CD4-positive, alpha-beta T cell treated with Interleukin-4 for 1 hour (primary cell): ENCODE measurements around the gene KLF13.

Source experiments
- DNase-seq, 2 donors: peaks; one replicate each; pipeline ENCODE4 v3.0.0-alpha.2; 2020 to 2022

KLF13 gene

GRCh38 chr15:31300981-31301672, 25.5 kb upstream of the KLF13 start:
- DNase-seq, result no peak

DNA sequence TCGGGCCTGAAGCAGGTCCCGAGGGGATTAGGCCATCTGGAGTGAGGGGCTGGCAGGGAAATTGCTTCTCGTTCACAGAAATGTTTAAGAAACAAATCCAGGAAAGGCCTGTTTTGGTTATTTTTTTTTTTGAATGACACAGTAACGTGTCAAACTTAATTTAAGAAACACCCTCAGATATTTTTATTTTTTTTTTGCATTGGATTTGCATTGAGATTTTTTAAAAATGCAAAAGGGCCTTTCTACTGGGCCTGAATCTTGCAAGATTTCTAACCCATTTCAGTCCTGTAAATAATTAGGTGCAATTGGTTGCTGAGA, 25.0 kb upstream of the KLF13 start:
- no peak for DNase-seq

DNA sequence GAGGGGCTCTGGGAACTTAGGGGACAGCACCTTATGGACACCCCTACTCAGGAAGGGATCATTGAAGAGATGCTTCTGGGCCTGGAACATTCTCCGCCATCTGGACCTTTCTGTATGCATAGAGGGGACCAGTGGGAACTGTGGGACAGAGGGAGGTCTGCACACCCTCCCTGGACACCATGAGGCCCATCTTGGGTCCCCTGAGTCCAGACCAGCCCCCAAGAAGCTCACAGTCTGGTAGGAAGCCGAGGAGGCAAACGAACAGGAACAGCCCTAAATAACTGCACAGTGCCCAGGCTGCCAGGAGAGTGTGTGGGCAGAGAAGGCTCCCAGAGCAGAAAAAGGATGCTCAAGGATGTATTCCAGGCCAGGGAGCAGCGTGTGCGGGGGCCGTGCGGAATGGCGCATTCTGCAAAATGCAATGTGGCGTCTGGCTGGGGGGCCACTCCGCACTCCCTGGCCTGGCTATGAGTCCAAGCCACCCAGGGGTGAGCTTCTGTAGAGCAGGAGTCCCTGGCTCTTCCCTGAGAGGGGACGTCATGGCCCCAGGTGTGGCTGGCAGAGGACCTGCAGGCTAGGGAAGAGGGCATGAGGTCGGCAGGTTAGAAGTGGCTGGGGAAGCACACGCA, 24.5 kb upstream of the KLF13 start:
- DNase-seq, result no peak

DNA sequence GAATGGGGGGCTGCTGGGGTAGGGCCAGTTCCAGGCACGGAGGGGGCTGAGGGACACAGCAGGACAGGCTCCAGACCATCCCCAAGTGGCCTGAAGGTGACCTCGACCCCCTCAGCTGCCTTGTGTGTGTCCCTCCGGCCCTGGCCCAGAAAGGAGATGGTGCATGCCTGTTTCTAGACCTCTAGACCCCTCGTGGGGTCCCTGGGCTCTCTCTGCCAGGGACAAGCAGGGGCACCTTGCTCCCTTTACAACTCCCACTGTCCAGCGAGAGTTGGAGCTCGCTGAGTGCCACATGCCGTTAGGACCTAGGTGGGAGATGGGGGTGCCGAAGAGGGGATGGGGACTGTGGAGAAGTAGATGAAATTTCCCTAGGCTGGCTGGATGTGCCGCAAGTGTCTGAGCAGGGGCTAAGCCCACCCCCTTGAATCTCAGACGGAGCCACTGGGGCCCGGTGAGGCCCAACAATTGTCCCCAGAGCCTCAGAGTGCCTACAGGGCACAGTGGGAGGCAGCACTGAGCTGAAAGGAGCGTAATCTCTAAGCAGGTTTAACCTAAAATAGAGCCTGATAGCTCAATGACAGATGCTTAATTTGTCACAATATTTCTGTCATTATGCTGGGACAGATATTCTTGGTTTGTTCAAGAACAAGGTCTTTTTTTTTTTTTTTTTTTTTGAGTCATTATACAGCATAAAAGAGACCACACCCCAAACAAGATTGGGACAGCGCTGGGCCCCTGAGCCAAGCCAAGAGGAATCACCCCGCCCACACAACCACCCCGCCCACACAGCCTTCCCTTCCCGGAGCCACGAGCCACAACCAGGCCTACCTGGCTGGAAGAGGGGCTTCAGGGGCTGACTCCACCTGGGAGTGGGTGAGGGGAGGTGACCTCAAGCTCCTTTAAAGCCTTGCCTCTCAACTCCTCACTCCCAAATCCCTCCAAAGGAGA, 23.6 kb upstream of the KLF13 start:
- peak; percentile 29 to 33 for DNase-seq

DNA sequence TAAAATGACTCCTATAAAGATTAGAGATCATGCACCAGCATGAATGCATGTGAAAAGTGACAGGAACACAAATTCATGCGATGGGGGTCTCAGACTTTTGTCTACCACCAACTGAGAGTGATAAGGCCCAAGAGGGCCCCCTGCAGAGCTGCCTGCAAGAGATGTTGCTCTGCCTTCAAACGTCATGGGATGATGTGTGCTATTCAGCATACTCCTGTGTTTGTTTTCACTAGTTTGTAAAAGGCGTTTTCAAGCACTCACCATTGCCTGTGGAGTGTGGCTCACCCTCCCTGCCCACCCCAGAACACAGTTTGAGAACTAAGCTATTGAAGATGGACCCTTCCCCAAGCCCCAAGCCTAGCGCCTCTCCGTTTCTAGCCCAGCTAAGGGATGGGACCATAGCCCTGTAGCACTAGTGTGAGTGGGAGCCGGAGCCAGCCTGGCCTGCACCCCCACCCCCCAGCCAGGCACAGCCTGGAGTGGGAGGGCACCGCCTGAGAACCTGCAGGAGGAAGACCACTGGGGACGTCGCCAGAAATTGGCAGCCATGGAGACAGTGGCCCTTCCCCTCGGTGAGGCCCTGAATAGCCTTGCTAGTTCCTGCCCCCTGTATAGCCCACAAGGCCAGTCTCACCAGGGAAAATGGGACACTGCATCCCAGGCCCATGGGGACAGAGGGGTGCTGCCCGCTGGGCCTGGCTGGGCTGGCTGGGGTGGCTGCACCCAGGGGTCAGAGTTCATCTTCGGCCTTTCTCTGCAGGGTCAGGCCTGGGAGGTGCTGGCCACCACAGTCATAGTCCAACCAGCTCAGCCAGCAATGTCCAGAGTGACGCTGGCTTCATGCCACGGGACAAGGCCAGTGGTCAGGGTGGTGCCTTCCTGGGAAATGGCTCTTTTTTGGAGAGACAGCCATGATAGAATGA, 22.6 kb upstream of the KLF13 start:
- no peak for DNase-seq

DNA sequence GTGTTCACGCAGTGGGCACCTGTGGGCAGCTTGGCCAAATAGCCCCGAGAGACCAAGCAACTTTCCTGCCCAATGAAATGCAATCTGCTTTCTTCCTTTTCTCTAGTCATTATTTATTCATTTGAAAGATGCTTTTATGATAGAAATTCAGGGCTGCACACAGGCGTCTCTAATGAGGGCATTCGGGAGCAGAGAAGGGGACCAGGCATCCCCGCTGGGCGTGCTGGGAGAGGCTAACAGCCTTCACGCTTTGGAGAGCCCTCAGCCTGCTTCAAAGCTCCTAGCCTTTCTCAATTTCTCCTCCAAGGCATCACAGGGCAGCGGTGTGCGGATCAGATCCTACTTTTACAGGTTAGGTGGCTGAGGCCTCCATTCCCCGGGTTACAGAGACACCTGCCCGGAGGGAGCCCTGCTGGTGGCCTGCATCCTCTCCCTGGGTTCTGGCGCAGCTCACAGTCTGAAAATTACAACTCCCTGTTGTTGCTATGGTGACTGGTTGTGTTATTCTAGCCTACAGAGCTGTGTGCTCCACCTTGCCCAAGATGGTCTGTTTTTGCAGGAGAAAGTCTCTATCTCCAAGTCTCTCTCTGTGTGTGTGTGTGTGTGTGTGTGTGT, 21.8 kb upstream of the KLF13 start:
- peak in 1 of 2 donors; percentile 22 for DNase-seq

- DNase-seq, result no peak
Measured at GRCh38 chr15:31305375-31305774, 21.3 kb upstream of the KLF13 start.

GRCh38 chr15:31305796-31306425, 20.7 kb upstream of the KLF13 start:
- DNase-seq, result no peak

GRCh38 chr15:31306426-31307269, 20.0 kb upstream of the KLF13 start:
- DNase-seq, result no peak

DNA sequence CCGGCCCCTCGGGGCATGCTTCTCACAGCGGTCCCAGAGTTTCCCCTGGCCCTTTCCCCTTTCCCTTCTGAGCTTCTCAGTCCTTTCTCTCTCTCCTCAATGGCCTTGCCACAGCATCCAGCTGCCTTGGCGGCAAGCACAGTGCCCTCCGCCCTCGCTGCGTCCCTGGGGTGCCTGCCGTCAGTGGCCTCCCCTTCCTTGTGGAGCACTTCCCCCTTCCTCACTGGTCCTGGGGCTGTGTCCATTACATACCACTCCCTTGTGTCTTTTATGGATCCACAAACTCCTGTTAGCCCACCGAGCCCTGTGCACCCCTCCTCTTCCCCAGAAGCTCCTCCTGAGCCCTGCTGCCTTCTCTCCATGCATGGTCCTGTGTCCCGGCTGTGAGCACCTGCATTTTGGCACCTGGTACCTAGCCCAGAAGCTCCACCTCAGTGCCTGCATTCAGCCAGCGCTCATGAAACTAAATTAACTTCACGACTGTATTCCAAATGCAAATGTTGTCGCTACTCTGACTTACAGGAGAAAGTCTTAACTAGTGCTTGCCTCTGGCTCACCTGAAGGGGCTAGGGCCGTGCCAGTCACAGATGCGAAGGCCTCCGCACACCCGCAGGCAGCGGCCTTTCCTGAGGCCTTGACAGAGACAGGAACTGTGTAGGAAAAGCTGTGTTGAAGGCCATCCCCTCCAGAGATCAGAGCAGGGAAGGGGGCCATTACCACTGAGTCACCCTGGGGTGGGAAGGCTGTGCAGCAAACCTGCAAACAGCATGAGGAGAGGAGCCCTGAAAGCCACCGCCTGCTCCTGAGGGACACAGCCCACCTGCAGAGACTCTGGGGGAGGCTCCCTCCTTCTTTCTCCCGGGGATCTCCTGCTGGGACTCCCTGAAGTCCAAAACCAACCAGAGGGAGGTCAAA, 19.1 kb upstream of the KLF13 start:
- DNase-seq, result no peak

DNA sequence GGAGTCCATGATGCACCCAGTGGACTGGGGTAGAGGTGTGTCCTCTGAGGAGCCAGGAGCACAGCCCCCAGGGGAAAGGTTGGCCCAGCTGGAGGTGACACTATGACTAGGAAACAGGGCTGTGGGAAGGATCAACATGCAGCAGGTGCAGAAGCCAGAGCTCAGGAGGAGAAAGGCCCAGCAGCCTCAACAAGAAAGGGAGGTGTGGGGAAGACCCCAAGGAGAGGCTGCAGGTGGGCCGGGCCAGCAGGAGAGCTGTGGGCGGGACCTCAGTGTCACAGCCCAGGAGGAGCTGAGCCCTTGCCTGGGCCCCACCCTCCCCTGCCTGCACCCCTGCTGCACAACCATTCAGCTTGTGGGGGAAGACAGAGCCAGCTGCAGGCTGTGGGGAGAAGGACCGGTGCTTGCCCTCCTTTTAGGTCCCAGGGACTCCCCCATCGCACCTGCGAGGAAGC, 18.4 kb upstream of the KLF13 start:
- peak in 1 of 2 donors; percentile 27 for DNase-seq

GRCh38 chr15:31309893-31310606, 16.6 kb upstream of the KLF13 start:
- DNase-seq, result no peak

DNA sequence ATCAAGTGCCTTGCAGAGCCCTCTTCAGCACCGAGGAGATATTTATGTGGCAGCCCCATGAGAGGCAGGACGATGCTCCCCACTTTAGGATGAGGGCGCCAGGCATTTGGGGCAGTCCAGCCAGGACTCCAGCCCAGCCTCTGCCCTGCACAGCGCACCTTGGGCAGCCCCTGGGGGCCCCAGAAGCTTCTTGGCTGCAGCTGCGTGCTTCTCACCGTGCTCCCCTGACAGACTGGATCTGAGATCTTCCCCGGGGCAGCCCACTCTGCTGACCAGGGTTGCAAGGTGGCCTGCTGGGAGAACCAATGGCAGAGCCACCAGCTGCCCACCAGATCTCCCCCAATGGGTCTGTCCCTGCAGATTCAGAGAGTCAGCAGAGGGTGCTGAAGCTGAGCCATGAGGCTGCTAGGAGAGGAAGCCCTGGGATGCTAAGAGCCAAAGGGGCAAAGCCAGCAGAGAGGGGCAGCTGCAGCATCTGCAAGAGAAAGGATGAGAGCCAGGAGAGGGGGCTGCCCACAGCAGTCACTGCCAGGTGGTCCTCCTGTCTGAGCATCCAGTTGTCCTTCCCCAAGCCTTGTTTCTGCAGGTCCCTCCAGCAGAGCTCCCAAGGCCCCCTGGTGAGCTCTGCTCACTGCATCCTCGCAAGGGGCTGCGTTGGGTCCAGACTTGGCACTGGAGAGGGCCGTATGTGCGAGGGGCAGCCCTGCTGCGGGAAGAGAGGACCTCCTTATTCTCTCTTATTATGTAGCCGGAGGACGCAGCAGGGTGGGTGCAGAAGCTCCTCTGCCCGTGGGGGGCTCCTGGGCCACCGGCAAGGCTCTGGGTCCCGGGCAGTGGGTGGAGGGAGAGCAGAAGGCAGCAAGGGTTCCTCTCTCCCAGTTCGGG, 14.7 kb upstream of the KLF13 start:
- DNase-seq, result no peak

DNA sequence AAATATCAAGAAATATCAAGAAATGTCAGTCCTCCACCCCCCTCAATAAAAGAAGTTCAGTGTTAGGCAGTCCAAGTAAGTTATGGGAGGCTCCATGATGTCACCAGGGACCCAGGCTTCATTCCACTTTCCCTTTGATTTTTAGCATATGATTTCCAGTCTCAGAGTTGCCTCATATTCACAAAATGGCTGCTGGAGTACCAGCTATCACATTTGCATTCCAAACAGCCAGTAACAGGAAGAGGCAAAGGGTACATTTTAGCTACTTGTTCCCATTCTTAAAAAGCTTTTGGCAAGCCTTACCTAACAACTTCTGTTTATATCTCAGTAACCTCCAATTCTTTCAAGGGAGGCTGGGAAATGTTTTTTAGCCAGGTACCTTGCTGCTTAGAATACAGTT, 13.4 kb upstream of the KLF13 start:
- no peak for DNase-seq

DNA sequence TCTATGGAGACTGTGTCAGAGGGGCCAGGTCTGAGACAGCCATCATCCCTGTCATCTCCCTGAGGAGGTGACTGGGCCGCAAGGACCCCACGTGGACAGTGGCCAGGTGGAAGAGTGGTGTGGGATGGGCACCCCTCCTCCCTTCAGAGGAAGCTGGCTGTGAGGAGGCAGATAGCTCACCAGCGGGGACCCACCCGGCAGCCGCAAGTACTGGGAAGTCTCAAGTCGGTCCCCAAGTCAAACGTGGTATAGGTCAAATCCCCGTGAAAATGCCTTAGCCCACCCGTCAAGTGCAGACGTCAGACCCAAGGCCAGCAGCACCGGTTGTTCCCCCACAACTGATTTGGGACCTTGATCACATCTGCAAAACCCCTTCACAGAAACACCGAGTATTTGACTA, 12.3 kb upstream of the KLF13 start:
- DNase-seq, result no peak

DNA sequence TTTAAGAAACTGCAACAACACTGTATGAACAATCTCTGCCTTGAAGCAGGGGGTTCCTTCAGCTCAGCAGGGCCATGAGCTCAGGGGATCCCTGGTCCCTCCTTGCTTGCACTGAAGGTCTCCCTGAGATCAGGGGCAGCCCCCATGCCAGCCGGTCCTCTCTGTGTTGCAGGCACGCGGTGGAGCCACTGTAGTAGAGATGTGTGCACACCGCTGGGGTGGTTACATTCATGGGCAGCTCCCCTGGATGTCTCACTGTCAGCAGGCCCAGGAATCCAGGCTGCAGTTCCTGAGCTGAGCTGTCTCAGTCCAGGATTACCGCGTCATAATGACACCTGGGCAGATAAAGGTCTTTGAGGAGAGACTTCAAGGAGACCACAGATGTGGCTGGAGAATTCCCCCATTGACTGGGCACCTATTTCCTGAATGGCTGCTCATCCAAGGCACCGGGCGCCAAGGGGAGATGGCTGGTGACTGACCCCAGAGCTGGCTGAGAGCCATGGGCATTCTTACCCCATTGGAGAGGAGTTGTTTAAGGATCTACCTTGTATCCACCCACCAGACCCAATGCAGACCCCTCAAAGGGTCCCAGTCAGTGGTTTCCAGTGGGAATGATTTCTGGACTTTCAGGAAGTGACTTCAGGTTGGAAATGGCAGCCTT, 10.4 kb upstream of the KLF13 start:
- no peak for DNase-seq

DNA sequence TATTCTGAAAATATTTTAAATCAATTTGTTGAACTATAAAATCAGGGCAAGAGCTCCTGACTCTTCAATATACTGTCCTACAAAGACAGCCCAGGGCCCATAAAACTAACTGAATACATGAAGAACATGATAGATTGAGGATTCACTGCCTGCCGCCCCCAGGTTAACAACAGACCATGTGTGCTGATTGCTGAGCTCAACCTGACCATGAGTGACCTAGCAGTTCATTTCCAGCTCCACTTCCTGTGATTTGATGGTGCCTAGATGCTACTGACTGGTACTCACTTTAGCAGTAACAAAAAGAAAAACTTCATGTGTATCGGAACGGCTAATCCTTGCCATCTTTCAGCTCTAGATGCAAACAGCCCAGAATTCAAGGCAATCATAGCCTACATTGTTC, 9.6 kb upstream of the KLF13 start:
- no peak for DNase-seq
